ENCODE measurements around the gene EIF4B.

DNA sequence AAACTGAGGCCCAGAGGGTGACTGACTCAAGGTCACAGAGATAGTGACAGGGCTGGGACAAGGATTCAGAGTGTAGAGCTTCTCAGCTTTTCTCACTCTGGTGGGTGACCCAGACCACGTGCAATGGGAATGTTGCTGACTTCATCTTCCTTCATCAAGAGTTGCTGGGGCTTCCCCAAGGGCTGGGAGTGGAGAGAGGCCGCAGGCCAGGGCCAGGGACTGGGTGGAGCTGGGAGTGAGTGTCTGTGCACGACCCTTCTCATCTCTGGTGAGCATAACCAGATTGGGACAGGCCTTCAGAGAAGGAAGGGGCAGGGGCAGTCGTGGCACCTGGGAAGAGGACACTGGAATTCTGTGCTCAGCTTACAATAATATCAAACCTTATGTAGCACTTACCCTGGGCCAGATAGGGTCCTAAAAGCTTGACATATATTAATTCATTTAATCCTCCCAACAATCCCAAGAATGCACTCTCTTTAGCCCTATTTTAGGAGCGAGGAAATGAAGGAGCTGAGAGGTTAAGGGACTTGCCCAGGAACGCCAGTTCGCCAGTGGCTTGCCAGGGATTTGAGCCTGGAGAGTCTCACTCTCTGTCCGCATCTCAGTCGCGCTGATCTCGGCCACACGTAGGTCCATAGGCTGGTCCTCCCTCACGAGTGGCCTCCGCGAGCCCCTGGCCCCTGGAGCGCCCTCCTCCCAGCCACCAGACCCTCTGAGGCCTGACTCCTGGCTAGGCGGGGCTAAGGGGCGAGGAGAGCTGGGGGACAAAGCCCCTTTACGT is 41.5 kb upstream of the EIF4B start:
- no peak for TF ChIP-seq POLR2A (IDR thresholded peaks at IDR 0.05; ENCODE audit: low read depth, low read length)
- TF ChIP-seq POLR2AphosphoS5 (IDR thresholded peaks at IDR 0.05; ENCODE audit: low read depth, low read length): no peak

All from GM12892 (cell line).